Measurements from ENCODE around the gene EIF2S2.

Gene EIF2S2

DNA sequence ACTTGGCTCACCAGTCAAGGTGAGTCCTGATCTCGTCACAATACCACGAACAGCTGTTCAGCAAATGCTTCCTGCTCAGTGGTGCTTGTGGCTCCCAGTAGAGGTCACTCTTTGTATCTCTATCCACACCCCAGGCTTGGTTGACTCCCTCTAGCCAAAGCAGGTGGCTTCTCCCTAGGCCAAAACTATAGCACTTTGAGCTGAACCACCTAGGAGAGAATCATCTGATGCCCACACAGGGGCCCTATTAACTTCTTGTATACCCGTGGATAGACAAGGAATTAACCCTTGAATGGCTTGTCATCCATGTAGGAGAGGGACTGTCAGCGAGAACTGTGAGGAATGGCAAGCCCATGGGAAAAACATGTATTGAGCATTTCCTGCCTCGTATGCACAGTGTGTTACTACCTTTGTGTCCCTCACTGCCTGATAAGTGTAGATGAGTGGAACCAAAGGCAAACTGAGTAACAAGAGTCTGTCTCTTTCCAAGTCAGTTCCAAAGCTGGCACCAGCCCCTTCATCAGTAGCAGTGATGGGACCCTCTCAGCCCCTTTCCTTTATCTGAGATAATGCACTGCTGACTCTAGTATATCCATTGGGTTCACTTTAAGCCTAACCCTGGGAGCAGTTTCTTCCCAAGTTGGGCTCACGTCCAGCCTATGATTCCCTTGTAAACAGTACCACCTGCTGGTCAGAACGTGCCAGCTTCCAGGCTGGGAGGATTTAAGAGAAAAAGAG is 42.5 kb downstream of the EIF2S2 start:
- TF ChIP-seq CSDC2 (CRISPR knock-in tag; IDR thresholded peaks at IDR 0.05) (0 out of 2 replicates have a peak, but pooled peaks have one; percentile 37), ISL1 (CRISPR knock-in tag; IDR thresholded peaks at IDR 0.05) (no peak), ZC3H10 (CRISPR knock-in tag; IDR thresholded peaks at IDR 0.05) (no peak)
- peak; percentile 87 for ATAC-seq

DNA sequence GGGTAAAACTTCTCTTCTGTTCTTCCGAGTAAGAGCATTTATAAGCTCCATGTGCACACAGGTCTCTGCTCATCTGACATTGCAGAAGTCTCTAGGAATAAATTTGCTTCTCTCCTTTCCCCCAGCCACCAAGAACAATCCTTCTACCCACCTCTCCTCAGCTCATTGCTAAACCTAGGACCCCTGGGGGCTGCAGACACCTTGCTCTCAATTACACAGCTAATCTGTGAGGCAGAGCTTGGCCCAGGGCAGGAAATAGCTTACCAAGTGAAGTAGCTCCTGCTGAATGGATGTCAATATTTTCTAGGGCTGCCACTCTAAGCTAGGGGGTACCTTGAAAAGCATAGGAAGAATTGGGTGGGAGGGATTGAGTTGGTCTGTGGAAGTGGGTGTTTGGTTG is 44.0 kb downstream of the EIF2S2 start:
- TF ChIP-seq, protein P1, sequence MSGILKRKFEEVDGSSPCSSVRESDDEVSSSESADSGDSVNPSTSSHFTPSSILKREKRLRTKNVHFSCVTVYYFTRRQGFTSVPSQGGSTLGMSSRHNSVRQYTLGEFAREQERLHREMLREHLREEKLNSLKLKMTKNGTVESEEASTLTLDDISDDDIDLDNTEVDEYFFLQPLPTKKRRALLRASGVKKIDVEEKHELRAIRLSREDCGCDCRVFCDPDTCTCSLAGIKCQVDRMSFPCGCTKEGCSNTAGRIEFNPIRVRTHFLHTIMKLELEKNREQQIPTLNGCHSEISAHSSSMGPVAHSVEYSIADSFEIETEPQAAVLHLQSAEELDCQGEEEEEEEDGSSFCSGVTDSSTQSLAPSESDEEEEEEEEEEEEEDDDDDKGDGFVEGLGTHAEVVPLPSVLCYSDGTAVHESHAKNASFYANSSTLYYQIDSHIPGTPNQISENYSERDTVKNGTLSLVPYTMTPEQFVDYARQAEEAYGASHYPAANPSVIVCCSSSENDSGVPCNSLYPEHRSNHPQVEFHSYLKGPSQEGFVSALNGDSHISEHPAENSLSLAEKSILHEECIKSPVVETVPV (CRISPR knock-in tag; IDR thresholded peaks at IDR 0.05): no peak
- no peak for TF ChIP-seq CSDC2 (CRISPR knock-in tag; IDR thresholded peaks at IDR 0.05)
- no peak for TF ChIP-seq ZNF70 (CRISPR knock-in tag; IDR thresholded peaks at IDR 0.05)
- TF ChIP-seq ARNTL (CRISPR knock-in tag; IDR thresholded peaks at IDR 0.05; ENCODE audit: borderline replicate concordance, low read depth): no peak
- TF ChIP-seq BACH2 (CRISPR knock-in tag; IDR thresholded peaks at IDR 0.05; ENCODE audit: borderline replicate concordance): no peak
- TF ChIP-seq ZFP3 (CRISPR knock-in tag; IDR thresholded peaks at IDR 0.05): no peak
- no peak for TF ChIP-seq OSR1 (CRISPR knock-in tag; IDR thresholded peaks at IDR 0.05)
- no peak for TF ChIP-seq GLIS3 (CRISPR knock-in tag; IDR thresholded peaks at IDR 0.05)
- no peak for TF ChIP-seq PPARA (CRISPR knock-in tag; IDR thresholded peaks at IDR 0.05; ENCODE audit: borderline replicate concordance)
- TF ChIP-seq ISL1 (CRISPR knock-in tag; IDR thresholded peaks at IDR 0.05): no peak
- no peak for TF ChIP-seq ESRRG (CRISPR knock-in tag; IDR thresholded peaks at IDR 0.05)
- TF ChIP-seq, protein P2, sequence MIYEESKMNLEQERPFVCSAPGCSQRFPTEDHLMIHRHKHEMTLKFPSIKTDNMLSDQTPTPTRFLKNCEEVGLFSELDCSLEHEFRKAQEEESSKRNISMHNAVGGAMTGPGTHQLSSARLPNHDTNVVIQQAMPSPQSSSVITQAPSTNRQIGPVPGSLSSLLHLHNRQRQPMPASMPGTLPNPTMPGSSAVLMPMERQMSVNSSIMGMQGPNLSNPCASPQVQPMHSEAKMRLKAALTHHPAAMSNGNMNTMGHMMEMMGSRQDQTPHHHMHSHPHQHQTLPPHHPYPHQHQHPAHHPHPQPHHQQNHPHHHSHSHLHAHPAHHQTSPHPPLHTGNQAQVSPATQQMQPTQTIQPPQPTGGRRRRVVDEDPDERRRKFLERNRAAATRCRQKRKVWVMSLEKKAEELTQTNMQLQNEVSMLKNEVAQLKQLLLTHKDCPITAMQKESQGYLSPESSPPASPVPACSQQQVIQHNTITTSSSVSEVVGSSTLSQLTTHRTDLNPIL (CRISPR knock-in tag; IDR thresholded peaks at IDR 0.05; ENCODE audit: low read depth): no peak
- TF ChIP-seq, protein P3, sequence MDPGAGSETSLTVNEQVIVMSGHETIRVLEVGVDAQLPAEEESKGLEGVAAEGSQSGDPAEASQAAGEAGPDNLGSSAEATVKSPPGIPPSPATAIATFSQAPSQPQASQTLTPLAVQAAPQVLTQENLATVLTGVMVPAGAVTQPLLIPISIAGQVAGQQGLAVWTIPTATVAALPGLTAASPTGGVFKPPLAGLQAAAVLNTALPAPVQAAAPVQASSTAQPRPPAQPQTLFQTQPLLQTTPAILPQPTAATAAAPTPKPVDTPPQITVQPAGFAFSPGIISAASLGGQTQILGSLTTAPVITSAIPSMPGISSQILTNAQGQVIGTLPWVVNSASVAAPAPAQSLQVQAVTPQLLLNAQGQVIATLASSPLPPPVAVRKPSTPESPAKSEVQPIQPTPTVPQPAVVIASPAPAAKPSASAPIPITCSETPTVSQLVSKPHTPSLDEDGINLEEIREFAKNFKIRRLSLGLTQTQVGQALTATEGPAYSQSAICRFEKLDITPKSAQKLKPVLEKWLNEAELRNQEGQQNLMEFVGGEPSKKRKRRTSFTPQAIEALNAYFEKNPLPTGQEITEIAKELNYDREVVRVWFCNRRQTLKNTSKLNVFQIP (CRISPR knock-in tag; IDR thresholded peaks at IDR 0.05; ENCODE audit: borderline replicate concordance, low read depth): no peak
- TF ChIP-seq ZNF8 (CRISPR knock-in tag; IDR thresholded peaks at IDR 0.05): no peak
- TF ChIP-seq, protein P4, sequence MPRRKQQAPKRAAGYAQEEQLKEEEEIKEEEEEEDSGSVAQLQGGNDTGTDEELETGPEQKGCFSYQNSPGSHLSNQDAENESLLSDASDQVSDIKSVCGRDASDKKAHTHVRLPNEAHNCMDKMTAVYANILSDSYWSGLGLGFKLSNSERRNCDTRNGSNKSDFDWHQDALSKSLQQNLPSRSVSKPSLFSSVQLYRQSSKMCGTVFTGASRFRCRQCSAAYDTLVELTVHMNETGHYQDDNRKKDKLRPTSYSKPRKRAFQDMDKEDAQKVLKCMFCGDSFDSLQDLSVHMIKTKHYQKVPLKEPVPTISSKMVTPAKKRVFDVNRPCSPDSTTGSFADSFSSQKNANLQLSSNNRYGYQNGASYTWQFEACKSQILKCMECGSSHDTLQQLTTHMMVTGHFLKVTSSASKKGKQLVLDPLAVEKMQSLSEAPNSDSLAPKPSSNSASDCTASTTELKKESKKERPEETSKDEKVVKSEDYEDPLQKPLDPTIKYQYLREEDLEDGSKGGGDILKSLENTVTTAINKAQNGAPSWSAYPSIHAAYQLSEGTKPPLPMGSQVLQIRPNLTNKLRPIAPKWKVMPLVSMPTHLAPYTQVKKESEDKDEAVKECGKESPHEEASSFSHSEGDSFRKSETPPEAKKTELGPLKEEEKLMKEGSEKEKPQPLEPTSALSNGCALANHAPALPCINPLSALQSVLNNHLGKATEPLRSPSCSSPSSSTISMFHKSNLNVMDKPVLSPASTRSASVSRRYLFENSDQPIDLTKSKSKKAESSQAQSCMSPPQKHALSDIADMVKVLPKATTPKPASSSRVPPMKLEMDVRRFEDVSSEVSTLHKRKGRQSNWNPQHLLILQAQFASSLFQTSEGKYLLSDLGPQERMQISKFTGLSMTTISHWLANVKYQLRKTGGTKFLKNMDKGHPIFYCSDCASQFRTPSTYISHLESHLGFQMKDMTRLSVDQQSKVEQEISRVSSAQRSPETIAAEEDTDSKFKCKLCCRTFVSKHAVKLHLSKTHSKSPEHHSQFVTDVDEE (CRISPR knock-in tag; IDR thresholded peaks at IDR 0.05): no peak
- TF ChIP-seq ZC3H10 (CRISPR knock-in tag; IDR thresholded peaks at IDR 0.05): no peak
- TF ChIP-seq, protein P5, sequence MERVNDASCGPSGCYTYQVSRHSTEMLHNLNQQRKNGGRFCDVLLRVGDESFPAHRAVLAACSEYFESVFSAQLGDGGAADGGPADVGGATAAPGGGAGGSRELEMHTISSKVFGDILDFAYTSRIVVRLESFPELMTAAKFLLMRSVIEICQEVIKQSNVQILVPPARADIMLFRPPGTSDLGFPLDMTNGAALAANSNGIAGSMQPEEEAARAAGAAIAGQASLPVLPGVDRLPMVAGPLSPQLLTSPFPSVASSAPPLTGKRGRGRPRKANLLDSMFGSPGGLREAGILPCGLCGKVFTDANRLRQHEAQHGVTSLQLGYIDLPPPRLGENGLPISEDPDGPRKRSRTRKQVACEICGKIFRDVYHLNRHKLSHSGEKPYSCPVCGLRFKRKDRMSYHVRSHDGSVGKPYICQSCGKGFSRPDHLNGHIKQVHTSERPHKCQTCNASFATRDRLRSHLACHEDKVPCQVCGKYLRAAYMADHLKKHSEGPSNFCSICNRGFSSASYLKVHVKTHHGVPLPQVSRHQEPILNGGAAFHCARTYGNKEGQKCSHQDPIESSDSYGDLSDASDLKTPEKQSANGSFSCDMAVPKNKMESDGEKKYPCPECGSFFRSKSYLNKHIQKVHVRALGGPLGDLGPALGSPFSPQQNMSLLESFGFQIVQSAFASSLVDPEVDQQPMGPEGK (CRISPR knock-in tag; IDR thresholded peaks at IDR 0.05; ENCODE audit: borderline replicate concordance): no peak
- no peak for ATAC-seq

DNA sequence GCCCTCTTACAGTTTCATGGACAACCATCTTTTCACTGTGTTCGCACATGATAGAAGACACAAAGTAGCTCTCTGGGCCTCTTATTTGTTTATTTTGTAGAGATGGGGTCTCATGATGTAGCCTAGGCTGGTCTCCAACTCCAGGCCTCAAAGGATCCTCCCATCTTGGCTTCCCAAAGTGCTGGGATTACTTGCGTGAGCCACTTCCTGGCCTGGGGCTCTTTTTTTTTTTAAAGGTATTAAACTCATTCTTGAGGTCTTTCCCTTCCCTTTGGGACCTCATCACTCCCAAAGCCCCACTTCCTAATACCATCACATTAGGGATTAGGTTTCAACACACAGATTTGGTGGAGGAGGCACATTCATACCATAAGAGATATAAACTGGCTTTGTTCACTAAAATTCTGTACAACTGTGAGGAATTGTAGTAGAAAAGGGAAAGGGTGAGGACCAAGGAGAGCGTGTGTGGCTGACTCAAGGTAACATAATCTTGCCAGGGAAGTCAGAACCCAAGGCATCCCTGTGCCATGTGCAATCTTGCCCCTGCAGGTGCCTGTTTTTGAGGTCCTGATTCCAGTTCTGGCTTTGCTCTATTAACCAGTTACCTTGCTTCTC is 45.5 kb downstream of the EIF2S2 start:
- TF ChIP-seq ZNF70 (CRISPR knock-in tag; IDR thresholded peaks at IDR 0.05) (no peak), BACH2 (CRISPR knock-in tag; IDR thresholded peaks at IDR 0.05; ENCODE audit: borderline replicate concordance) (no peak), CSDC2 (CRISPR knock-in tag; IDR thresholded peaks at IDR 0.05) (no peak), ISL1 (CRISPR knock-in tag; IDR thresholded peaks at IDR 0.05) (no peak), RARB (CRISPR knock-in tag; IDR thresholded peaks at IDR 0.05) (no peak), ZNF8 (CRISPR knock-in tag; IDR thresholded peaks at IDR 0.05) (no peak), PPARA (CRISPR knock-in tag; IDR thresholded peaks at IDR 0.05; ENCODE audit: borderline replicate concordance) (no peak), ZFP30 (CRISPR knock-in tag; IDR thresholded peaks at IDR 0.05) (no peak), TCF4 (CRISPR knock-in tag; IDR thresholded peaks at IDR 0.05; ENCODE audit: borderline replicate concordance) (no peak), ARNTL (CRISPR knock-in tag; IDR thresholded peaks at IDR 0.05; ENCODE audit: borderline replicate concordance, low read depth) (no peak), TOX (CRISPR knock-in tag; IDR thresholded peaks at IDR 0.05; ENCODE audit: borderline replicate concordance) (no peak)
- TF ChIP-seq, protein P1 (CRISPR knock-in tag; IDR thresholded peaks at IDR 0.05): no peak
- TF ChIP-seq, protein P5 (CRISPR knock-in tag; IDR thresholded peaks at IDR 0.05; ENCODE audit: borderline replicate concordance): no peak
- no peak for ATAC-seq

Measured in SK-N-SH treated with all-trans-retinoic acid at 6 μM for 48 hours (cell line).